K562 (cell line): ENCODE results near the gene HIPK2. TPM values are rescaled to one million over a fixed set of nuclear protein-coding genes. Genes with fewer than 3 reads are reported as not detected.

ENCODE experiments used
- ATF4 ChIP-seq: fragments of 450-650 bp; formaldehyde crosslinking; IDR thresholded peaks from 2 replicates; pipeline ENCODE4 v1.4.0; 2022; ENCODE audit warnings: mild to moderate bottlenecking, moderate library complexity
- CHD1 ChIP-seq: fragments of 200-600 bp; sonication (generic); IDR thresholded peaks from one replicate; pipeline ENCODE4 v1.6.1; 2012; ENCODE audit warnings: mild to moderate bottlenecking, moderate library complexity, low read length, inconsistent platforms
- CREB3L1 ChIP-seq: fragments of 450-650 bp; IDR thresholded peaks from 2 replicates; pipeline ENCODE4 v1.6.1; 2014; ENCODE audit warnings: low read depth, mild to moderate bottlenecking, moderate library complexity, borderline replicate concordance
- FUS ChIP-seq: fragments of 200-400 bp; formaldehyde crosslinking; optimal IDR thresholded peaks from 2 replicates; pipeline ENCODE3; 2017; ENCODE audit warnings: low read depth, low read length
- HDAC3 ChIP-seq: fragments of 450-650 bp; IDR thresholded peaks from 2 replicates; pipeline ENCODE4 v1.6.1; 2018; ENCODE audit warnings: borderline replicate concordance, mild to moderate bottlenecking, moderate library complexity; ENCODE audit not compliant: partially characterized antibody
- HDAC8 ChIP-seq: fragments of 450-650 bp; IDR thresholded peaks from 2 replicates; pipeline ENCODE4 v1.6.1; 2016; ENCODE audit warnings: mild to moderate bottlenecking, missing genetic modification characterization, moderate library complexity, missing compliant biosample characterization
- KLF6 ChIP-seq: fragments of 250-450 bp; sonication (Bioruptor Pico); IDR thresholded peaks from 2 replicates; pipeline ENCODE4 v1.4.0; 2020; ENCODE audit warnings: mild to moderate bottlenecking, moderate library complexity, borderline replicate concordance
- MCM5 ChIP-seq: fragments of 450-650 bp; IDR thresholded peaks from 2 replicates; pipeline ENCODE4 v1.6.1; 2016; ENCODE audit warnings: low read depth
- MTA2 ChIP-seq: fragments of 450-650 bp; IDR thresholded peaks from 2 replicates; pipeline ENCODE4 v1.6.1; 2016; ENCODE audit warnings: low read depth
- NONO ChIP-seq, 2 experiments: fragments of 200-400 bp in 1 of 2; fragments of 450-650 bp in 1 of 2; formaldehyde crosslinking in 1 of 2; IDR thresholded peaks; 2 replicates each; pipeline ENCODE4 v1.6.1; 2017; ENCODE audit warnings: low read depth in 2 of 2, mild to moderate bottlenecking in 2 of 2, moderate library complexity in 2 of 2, low read length in 1 of 2
- PATZ1 ChIP-seq: fragments of 250-450 bp; sonication (Bioruptor Pico); IDR thresholded peaks from 2 replicates; pipeline ENCODE4 v1.5.0; 2020; ENCODE audit warnings: mild to moderate bottlenecking, borderline replicate concordance
- SAFB2 ChIP-seq: fragments of 200-400 bp; formaldehyde crosslinking; IDR thresholded peaks from 2 replicates; pipeline ENCODE4 v1.6.1; 2018; ENCODE audit warnings: borderline replicate concordance, low read length, low read depth, moderate library complexity; ENCODE audit not compliant: severe bottlenecking
- SREBF1 ChIP-seq: fragments of 150-350 bp; IDR thresholded peaks from 2 replicates; pipeline ENCODE4 v1.6.1; 2014; ENCODE audit warnings: antibody characterized with exemption, low read depth, low read length, borderline replicate concordance
- SRSF1 ChIP-seq: fragments of 200-400 bp; formaldehyde crosslinking; IDR thresholded peaks from 2 replicates; pipeline ENCODE4 v1.6.1; 2017; ENCODE audit warnings: mild to moderate bottlenecking, low read depth, low read length, moderate library complexity
- ZFP1 ChIP-seq: fragments of 450-650 bp; formaldehyde crosslinking; IDR thresholded peaks from 2 replicates; pipeline ENCODE4 v1.4.0; 2020; ENCODE audit warnings: mild to moderate bottlenecking, mixed read lengths
- ZNF395 ChIP-seq: fragments of 200-800 bp; sonication (Bioruptor generic); IDR thresholded peaks from 2 replicates; pipeline ENCODE4 v1.6.1; 2017; ENCODE audit warnings: missing genetic modification characterization, missing compliant biosample characterization
- ZNF583 ChIP-seq: fragments of 250-450 bp; sonication (Bioruptor Pico); IDR thresholded peaks from 2 replicates; pipeline ENCODE4 v1.4.0; 2020
- ZNF707 ChIP-seq: fragments of 250-450 bp; sonication (Bioruptor Pico); conservative IDR thresholded peaks from 2 replicates; pipeline ENCODE4 v1.8.0; 2022; ENCODE audit warnings: inconsistent platforms, mild to moderate bottlenecking, moderate library complexity
- ZNF778 ChIP-seq: fragments of 450-650 bp; formaldehyde crosslinking; IDR thresholded peaks from 2 replicates; pipeline ENCODE4 v1.4.0; 2020; ENCODE audit warnings: mild to moderate bottlenecking, moderate library complexity
- polyA plus RNA-seq, 8 experiments: library from polyadenylated mRNA; depleted of rRNA in 4 of 8; stranded (reverse) in 5 of 8; unstranded in 3 of 8; fragments of >200 nt; fragmentation: Nextera tagmentation in 2 of 8; fragmentation: Illumina TruSeq in 1 of 8; extraction: Ambion mirVana in 2 of 8; extraction: Trizol in 1 of 8; gene quantifications; 2 replicates each; pipeline versions ENCODE4 v1.2.1 to v1.2.3, GENCODE V29; 2011 to 2014; ENCODE audit warnings: inconsistent platforms in 1 of 8, missing spikeins in 1 of 8
- total RNA-seq, 7 experiments: library from RNA; depleted of rRNA in 6 of 7; stranded (reverse); fragments of >200 nt in 6 of 7; fragmentation: Illumina TruSeq in 2 of 7; extraction: Trizol in 2 of 7; gene quantifications; 2 replicates each; pipeline versions ENCODE4 v1.2.1 to v1.2.3, GENCODE V29; 2011 to 2021; ENCODE audit warnings: low replicate concordance in 1 of 7

The HIPK2 gene
- total and polyA plus RNA-seq, 9 of the 15 experiments (the other 6 are each of a cell fraction or from before 2014, with no cell fraction given) = 0.69 to 19.8 (median 5.1) TPM

GRCh38 chr7:139777948-139778841 is at the start of gene HIPK2 (continued):
- TF ChIP-seq CREB3L1 (peak; percentile 80), MTA2 (no peak), SAFB2 (no peak), NONO (IDR thresholded peaks at IDR 0.05; ENCODE audit: low read depth in 2 of 2, low read length in 1 of 2) (peak in 1 of 2 experiments; percentile 79; a peak in 3 of 4 replicates), ZFP1 (CRISPR knock-in tag) (no peak), SRSF1 (no peak), HDAC3 (no peak), ZNF707 (CRISPR knock-in tag) (no peak), PATZ1 (CRISPR knock-in tag) (no peak), FUS (no peak), MCM5 (no peak), ZNF778 (no peak), ZNF583 (CRISPR knock-in tag) (peak; percentile 73; the same call in 1 of the 2 replicates), KLF6 (CRISPR knock-in tag) (no peak), CHD1 (peak; percentile 53), SREBF1 (no peak), ZNF395 (CRISPR knock-in tag) (no peak; the same call in 1 of the 2 replicates), HDAC8 (tag) (peak; percentile 81), ATF4 (no peak)
